Transverse colon (tissue), 4 donors: ENCODE results near the gene EXD3. TPM values are rescaled to one million over a fixed set of nuclear protein-coding genes. Genes with fewer than 3 reads are reported as not detected.
"Not testable (repeated sequence)": the region's sequence is repeated elsewhere in the genome, so short reads cannot be mapped to it uniquely, and the experiment has no call there.

Experiments used
- DNase-seq: peaks from one replicate; pipeline ENCODE4 v3.0.0-alpha.2; 2019
- H3K27ac ChIP-seq, 4 donors: fragments of 200-600 bp; sonication (generic); 2 replicates each; pipeline ENCODE4 v1.5.1; 2016 to 2018; ENCODE audit warnings: inconsistent platforms in 4 of 4
- H3K27me3 ChIP-seq: fragments of 200-600 bp; sonication (generic); 2 replicates; pipeline ENCODE4 v1.5.1; 2017; ENCODE audit warnings: inconsistent platforms
- H3K36me3 ChIP-seq, 4 donors: fragments of 200-600 bp; sonication (generic); 2 replicates each; pipeline ENCODE4 v1.5.1; 2017 to 2019; ENCODE audit warnings: inconsistent platforms in 4 of 4
- H3K4me1 ChIP-seq, 4 donors: fragments of 200-600 bp; sonication (generic); 2 replicates each; pipeline ENCODE4 v1.5.1; 2017 to 2020; ENCODE audit warnings: inconsistent platforms in 4 of 4
- H3K4me3 ChIP-seq, 4 donors: fragments of 200-600 bp; sonication (generic); 1 replicate in 1 of 4; 2 replicates in 3 of 4; pipeline versions ENCODE4 v1.5.1 to v1.6.1; 2017 to 2019; ENCODE audit warnings: inconsistent platforms in 4 of 4
- H3K9me3 ChIP-seq, 2 donors: fragments of 200-600 bp; sonication (generic); 2 replicates each; pipeline ENCODE4 v1.5.1; 2017 to 2019; ENCODE audit warnings: inconsistent platforms in 2 of 2
- CTCF ChIP-seq, 5 experiments: fragments of 200-600 bp in 3 of 5; fragments of 450-650 bp in 2 of 5; sonication (generic) in 3 of 5; IDR thresholded peaks; 1 replicate in 2 of 5; 2 replicates in 3 of 5; pipeline ENCODE4 v1.5.1; 2016 to 2017; ENCODE audit warnings: antibody characterized with exemption in 5 of 5, inconsistent platforms in 3 of 5, mild to moderate bottlenecking in 2 of 5, moderate library complexity in 1 of 5
- EP300 ChIP-seq: sonication (generic); formaldehyde crosslinking; IDR thresholded peaks from one replicate; pipeline ENCODE4 v1.6.1; 2017; ENCODE audit warnings: antibody characterized with exemption, low read depth
- POLR2A ChIP-seq: fragments of 450-650 bp; IDR thresholded peaks from one replicate; pipeline ENCODE4 v1.6.1; 2016; ENCODE audit warnings: antibody characterized with exemption, mild to moderate bottlenecking, moderate library complexity
- POLR2AphosphoS5 ChIP-seq, 3 donors: sonication (generic); formaldehyde crosslinking; IDR thresholded peaks; one replicate each; pipeline ENCODE4 v1.6.1; 2016; ENCODE audit warnings: antibody characterized with exemption in 3 of 3
- WGBS, 2 donors: methylation state at CpG; one replicate each; pipeline ENCODE4 v1.1.5; 2018; ENCODE audit warnings: low coverage in 1 of 2; 5-methylcytosine and 5-hydroxymethylcytosine counted together
- in situ Hi-C, 4 donors: fragments of 200-750 bp; cut with MboI; loops; one replicate each; pipeline versions ENCODE4 v1.15.0 to v1.15.1; 2017; ENCODE audit warnings: low sequenced_read_pairs in 3 of 4, low pct_ligation_motif_present in 1 of 4, low pct_unique_long_range_greater_than_20kb in 1 of 4
- intact Hi-C: fragments of 100-400 bp; cut with DNase I; formaldehyde crosslinking; loops from one replicate; pipeline ENCODE4 v1.15.1; 2023; ENCODE audit warnings: low total_unique reads
- total RNA-seq, 4 donors: library from RNA; depleted of rRNA; stranded (reverse); fragments of >200 nt; gene quantifications; one replicate each; pipeline ENCODE4 v1.1.0, GENCODE V29; 2016

Gene EXD3
- total RNA-seq, 4 donors from 2014 or later, result 47.6 to 228 (median 74.2) TPM

GRCh38 chr9:137412431-137412830, 10.5 kb downstream of the EXD3 start:
- Histone ChIP-seq H3K4me1 (peaks cover 19 to 48% (median 32%) of the 10 kb centered on the region in 4 donors), H3K27me3 (no peaks in the 10 kb centered on the region), H3K4me3 (no peak overlapping the region), H3K36me3 (no peaks in the 10 kb centered on the region), H3K27ac (peak overlapping the region; percentile 52 to 75 (median 71)), H3K9me3 (no peaks in the 10 kb centered on the region)
- no peak for TF ChIP-seq EP300
- no peak for TF ChIP-seq POLR2AphosphoS5 (IDR thresholded peaks at IDR 0.05)
- 76% methylated on average over 10 of the region's 10 CpGs; no CpG with 5 or more reads in 1 of the 2 donors for WGBS, 2 donors
- intact Hi-C loops, result no loop called here
- in situ Hi-C loops, result loop anchor here in 2 of 4 donors (25.0 kb wide), 1 partner anchor 125 kb away; the partner anchor contains the start of gene TOR4A (in 2 of the 2)
- no peak for DNase-seq

GRCh38 chr9:137411645-137412380, 11.1 kb downstream of the EXD3 start:
- in situ Hi-C loops (loop anchor here in 2 of 4 donors (25.0 kb wide), 1 partner anchor 125 kb away; the partner anchor contains the start of gene TOR4A (in 2 of the 2)), intact Hi-C loops (no loop called here)
- Histone ChIP-seq H3K27me3 (no peaks in the 10 kb centered on the region), H3K36me3 (no peaks in the 10 kb centered on the region), H3K4me1 (peaks cover 20 to 54% (median 37%) of the 10 kb centered on the region in 4 donors), H3K9me3 (no peaks in the 10 kb centered on the region), H3K27ac (peak overlapping the region; percentile 52 to 75 (median 71)), H3K4me3 (no peak overlapping the region)
- TF ChIP-seq POLR2A (no peak), CTCF (IDR thresholded peaks at IDR 0.05) (no peak), EP300 (no peak), POLR2AphosphoS5 (IDR thresholded peaks at IDR 0.05) (peak in 1 of 3 donors; percentile 14)
- WGBS, 2 donors, result 48 to 60% methylated on average over 2 to 29 of the region's 30 CpGs
- peak; percentile 73 for DNase-seq

- no peaks in the 10 kb centered on the region for H3K27me3 ChIP-seq
- H3K36me3 ChIP-seq, result no peaks in the 10 kb centered on the region
- in situ Hi-C loops (loop anchor here in 2 of 4 donors (25.0 kb wide), 1 partner anchor 124 kb away; the partner anchor contains the start of gene TOR4A (in 2 of the 2)), intact Hi-C loops (no loop called here)
- WGBS, 2 donors, result 67% methylated on average over 17 of the region's 17 CpGs; no CpG with 5 or more reads in 1 of the 2 donors
- H3K4me1 ChIP-seq, result peaks cover 26 to 59% (median 43%) of the 10 kb centered on the region in 4 donors
- no peak for DNase-seq
- TF ChIP-seq CTCF (IDR thresholded peaks at IDR 0.05), result no peak
- no peak for TF ChIP-seq EP300
- no peak for TF ChIP-seq POLR2A
- TF ChIP-seq POLR2AphosphoS5 (IDR thresholded peaks at IDR 0.05), result no peak
- H3K9me3 ChIP-seq, result no peaks in the 10 kb centered on the region
- peak overlapping the region; percentile 1 to 30 (median 16) for H3K27ac ChIP-seq
- no peak overlapping the region for H3K4me3 ChIP-seq
Measured at GRCh38 chr9:137411260-137411644, 11.7 kb downstream of the EXD3 start.

GRCh38 chr9:137410891-137411249, 12.1 kb downstream of the EXD3 start:
- H3K4me1 ChIP-seq, result peaks cover 27 to 62% (median 45%) of the 10 kb centered on the region in 4 donors
- TF ChIP-seq CTCF (IDR thresholded peaks at IDR 0.05), result no peak
- no peak for TF ChIP-seq EP300
- TF ChIP-seq POLR2A, result no peak
- no peak for TF ChIP-seq POLR2AphosphoS5 (IDR thresholded peaks at IDR 0.05)
- H3K36me3 ChIP-seq, result no peaks in the 10 kb centered on the region
- H3K9me3 ChIP-seq, result no peaks in the 10 kb centered on the region
- 78% methylated on average over 10 of the region's 15 CpGs; no CpG with 5 or more reads in 1 of the 2 donors for WGBS, 2 donors
- H3K4me3 ChIP-seq, result no peak overlapping the region
- intact Hi-C loops, result no loop called here
- peak overlapping the region in 3 of 4 donors; percentile 1 to 30 (median 29) for H3K27ac ChIP-seq
- in situ Hi-C loops, result loop anchor here in 2 of 4 donors (25.0 kb wide), 1 partner anchor 124 kb away; the partner anchor contains the start of gene TOR4A (in 2 of the 2)
- DNase-seq, result no peak
- H3K27me3 ChIP-seq, result no peaks in the 10 kb centered on the region

- in situ Hi-C loops, result loop anchor here in 2 of 4 donors (25.0 kb wide), 1 partner anchor 123 kb away; the partner anchor contains the start of gene TOR4A (in 2 of the 2)
- peak overlapping the region in 1 of 4 donors; percentile 1 for H3K27ac ChIP-seq
- not testable (repeated sequence) for H3K4me3 ChIP-seq
Measured at GRCh38 chr9:137410236-137410890, 12.6 kb downstream of the EXD3 start.

More at GRCh38 chr9:137410236-137410890, 12.6 kb downstream of the EXD3 start:
- H3K27me3 ChIP-seq, intact Hi-C loops, DNase-seq, H3K9me3 ChIP-seq, H3K36me3 ChIP-seq: not testable (repeated sequence)
- 83 to 94% methylated on average over 3 to 18 of the region's 18 CpGs for WGBS, 2 donors
- H3K4me1 ChIP-seq, result peaks cover 27 to 67% (median 47%) of the 10 kb centered on the region in 4 donors
